Neutrophil (primary cell): ENCODE results near the gene TBCC.
"Not testable (repeated sequence)": the region's sequence is repeated elsewhere in the genome, so short reads cannot be mapped to it uniquely, and the experiment has no call there.

ENCODE experiments used
- H3K27ac ChIP-seq: fragments of 200-600 bp; sonication (generic); 2 replicates; pipeline ENCODE4 v1.5.1; 2016; ENCODE audit warnings: mild to moderate bottlenecking, moderate library complexity
- H3K27me3 ChIP-seq: fragments of 200-600 bp; sonication (generic); 2 replicates; pipeline ENCODE4 v1.6.0; 2016; ENCODE audit warnings: mild to moderate bottlenecking
- H3K36me3 ChIP-seq: fragments of 200-600 bp; sonication (generic); 2 replicates; pipeline ENCODE4 v1.5.1; 2017
- H3K4me1 ChIP-seq, 2 experiments: fragments of 200-600 bp in 1 of 2; sonication (generic) in 1 of 2; 1 replicate in 1 of 2; 2 replicates in 1 of 2; pipeline versions ENCODE4 v1.5.1 to v1.6.1; 2013 to 2016; ENCODE audit warnings: low read depth in 1 of 2, low read length in 1 of 2, mild to moderate bottlenecking in 1 of 2, moderate library complexity in 1 of 2; ENCODE audit not compliant: control insufficient read depth in 1 of 2, insufficient read depth in 1 of 2
- H3K4me3 ChIP-seq, 2 experiments: fragments of 200-600 bp in 1 of 2; sonication (generic) in 1 of 2; 1 replicate in 1 of 2; 2 replicates in 1 of 2; pipeline ENCODE4 v1.5.1; 2013 to 2016; ENCODE audit warnings: low read depth in 1 of 2, low read length in 1 of 2, mild to moderate bottlenecking in 1 of 2, moderate library complexity in 1 of 2
- H3K9me3 ChIP-seq: fragments of 200-600 bp; sonication (generic); 2 replicates; pipeline ENCODE4 v1.5.1; 2016
- TF ChIP-seq, protein P1 (sequence below): fragments of 200-600 bp; sonication (generic); IDR thresholded peaks from 2 replicates; pipeline ENCODE4 v1.5.1; 2016; ENCODE audit warnings: antibody characterized with exemption

Gene TBCC

DNA sequence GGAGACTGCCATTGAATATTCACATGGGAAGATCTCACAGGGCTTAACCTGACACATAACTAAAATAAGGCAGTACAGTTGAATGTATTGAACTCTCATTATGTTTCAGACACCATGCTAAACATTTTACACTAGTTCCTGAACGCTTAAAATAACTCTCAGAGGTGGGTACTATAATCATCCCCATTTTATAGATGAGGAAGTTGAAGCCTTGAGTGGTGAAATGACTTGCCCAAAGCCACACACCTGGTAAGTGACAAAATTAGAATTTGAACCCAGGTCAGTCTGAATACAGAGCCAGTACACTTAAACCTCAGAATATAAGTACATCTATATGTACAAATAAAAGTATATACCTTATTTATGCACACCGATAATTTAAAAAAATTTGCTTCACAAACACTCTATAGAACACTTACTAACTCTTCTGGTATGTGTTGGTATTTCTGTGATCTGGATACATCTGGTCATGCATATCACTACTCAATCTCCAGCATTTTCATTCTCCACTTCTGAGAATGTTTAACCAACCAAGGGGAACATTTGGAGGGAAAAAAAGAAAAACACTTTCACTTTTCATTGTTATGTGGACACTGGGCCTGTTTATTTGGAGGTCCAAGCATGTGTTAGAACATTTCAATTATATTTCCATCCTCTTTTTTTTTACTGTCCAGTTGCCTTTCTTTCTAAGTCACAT is 31.4 kb upstream of the TBCC start:
- no peak overlapping the region for H3K4me3 ChIP-seq
- peak overlapping the region; percentile 96 for H3K27ac ChIP-seq
- no peaks in the 10 kb centered on the region for H3K27me3 ChIP-seq
- no peaks in the 10 kb centered on the region for H3K36me3 ChIP-seq
- TF ChIP-seq, protein P1, sequence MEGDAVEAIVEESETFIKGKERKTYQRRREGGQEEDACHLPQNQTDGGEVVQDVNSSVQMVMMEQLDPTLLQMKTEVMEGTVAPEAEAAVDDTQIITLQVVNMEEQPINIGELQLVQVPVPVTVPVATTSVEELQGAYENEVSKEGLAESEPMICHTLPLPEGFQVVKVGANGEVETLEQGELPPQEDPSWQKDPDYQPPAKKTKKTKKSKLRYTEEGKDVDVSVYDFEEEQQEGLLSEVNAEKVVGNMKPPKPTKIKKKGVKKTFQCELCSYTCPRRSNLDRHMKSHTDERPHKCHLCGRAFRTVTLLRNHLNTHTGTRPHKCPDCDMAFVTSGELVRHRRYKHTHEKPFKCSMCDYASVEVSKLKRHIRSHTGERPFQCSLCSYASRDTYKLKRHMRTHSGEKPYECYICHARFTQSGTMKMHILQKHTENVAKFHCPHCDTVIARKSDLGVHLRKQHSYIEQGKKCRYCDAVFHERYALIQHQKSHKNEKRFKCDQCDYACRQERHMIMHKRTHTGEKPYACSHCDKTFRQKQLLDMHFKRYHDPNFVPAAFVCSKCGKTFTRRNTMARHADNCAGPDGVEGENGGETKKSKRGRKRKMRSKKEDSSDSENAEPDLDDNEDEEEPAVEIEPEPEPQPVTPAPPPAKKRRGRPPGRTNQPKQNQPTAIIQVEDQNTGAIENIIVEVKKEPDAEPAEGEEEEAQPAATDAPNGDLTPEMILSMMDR, result no peak
- H3K4me1 ChIP-seq, result peaks cover 35 to 39% of the 10 kb centered on the region in 2 experiments
- no peaks in the 10 kb centered on the region for H3K9me3 ChIP-seq

DNA sequence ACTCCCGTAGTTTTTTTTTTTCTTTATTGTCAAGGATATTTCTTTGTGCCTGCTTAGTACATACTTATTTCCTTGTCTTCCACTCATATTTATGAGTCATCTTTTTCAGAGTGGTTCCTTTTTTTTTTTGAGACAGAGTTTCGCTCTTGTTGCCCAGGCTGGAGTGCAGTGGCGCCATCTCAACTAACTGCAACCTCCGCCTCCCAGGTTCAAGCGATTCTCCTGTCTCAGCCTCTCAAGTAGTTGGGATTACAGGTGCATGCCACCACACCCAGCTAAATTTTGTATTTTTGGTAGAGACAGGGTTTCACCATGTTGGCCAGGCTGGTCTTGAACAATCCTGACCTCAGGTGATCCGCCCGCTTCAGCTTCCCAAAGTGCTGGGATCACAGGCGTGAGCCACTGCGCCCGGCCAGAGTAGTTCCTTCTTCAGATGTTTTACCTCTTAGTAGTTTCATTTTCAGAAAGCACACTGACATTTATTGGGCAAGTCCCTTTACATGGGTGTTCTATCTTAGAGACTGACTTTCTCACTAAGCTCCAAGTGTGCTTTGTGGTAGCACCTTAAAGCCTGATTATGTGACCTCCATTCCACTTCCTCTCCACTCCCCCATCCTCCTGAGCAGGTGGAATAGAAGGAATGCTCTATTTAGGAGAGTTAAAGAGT is 29.1 kb upstream of the TBCC start:
- not testable (repeated sequence) for H3K9me3 ChIP-seq, H3K27me3 ChIP-seq, H3K36me3 ChIP-seq
- Histone ChIP-seq H3K4me1 (peaks cover 45 to 53% of the 10 kb centered on the region in 2 experiments), H3K4me3 (peak overlapping the region; percentile 56 to 57), H3K27ac (peak overlapping the region; percentile 96)

- Histone ChIP-seq H3K27me3 (no peaks in the 10 kb centered on the region), H3K4me1 (peaks cover 45 to 53% of the 10 kb centered on the region in 2 experiments), H3K36me3 (no peaks in the 10 kb centered on the region), H3K27ac (peak overlapping the region; percentile 96), H3K9me3 (no peaks in the 10 kb centered on the region), H3K4me3 (peak overlapping the region; percentile 56 to 57)
- TF ChIP-seq, protein P1, result no peak
Observed at GRCh38 chr6:42774201-42774600, 28.3 kb upstream of the TBCC start.

GRCh38 chr6:42771741-42772100 is 25.8 kb upstream of the TBCC start:
- H3K27me3 ChIP-seq, result no peaks in the 10 kb centered on the region
- H3K27ac ChIP-seq, result peak overlapping the region; percentile 84
- H3K4me3 ChIP-seq, result peak overlapping the region in 1 of 2 experiments; percentile 48
- no peaks in the 10 kb centered on the region for H3K9me3 ChIP-seq
- H3K4me1 ChIP-seq, result peaks cover 38 to 44% of the 10 kb centered on the region in 2 experiments
- H3K36me3 ChIP-seq, result no peaks in the 10 kb centered on the region
- TF ChIP-seq, protein P1, result no peak

DNA sequence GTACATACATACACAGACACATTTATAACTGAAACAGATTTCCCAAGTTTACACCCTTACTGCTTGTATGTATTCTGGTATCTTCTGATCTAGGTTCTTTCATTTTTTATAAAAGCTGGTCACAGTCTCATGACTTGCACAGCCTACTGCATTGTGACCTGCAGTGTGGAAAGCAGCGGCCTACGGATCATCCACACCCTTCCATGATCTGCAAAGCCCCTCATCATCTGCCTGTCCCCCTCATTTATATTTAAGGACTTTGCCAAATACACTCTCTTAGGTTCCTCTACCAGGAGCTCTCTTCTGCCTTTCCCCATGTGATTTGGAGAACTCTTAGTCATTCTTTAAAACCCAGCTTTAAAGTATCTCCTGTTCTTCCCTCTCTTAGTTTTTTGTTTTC is 23.9 kb upstream of the TBCC start:
- TF ChIP-seq, protein P1, result no peak
- H3K27me3 ChIP-seq, result no peaks in the 10 kb centered on the region
- peaks cover 25 to 26% of the 10 kb centered on the region in 2 experiments for H3K4me1 ChIP-seq
- no peaks in the 10 kb centered on the region for H3K9me3 ChIP-seq
- H3K4me3 ChIP-seq, result no peak overlapping the region
- H3K36me3 ChIP-seq, result no peaks in the 10 kb centered on the region
- no peak overlapping the region for H3K27ac ChIP-seq

GRCh38 chr6:42769051-42769450 is 23.1 kb upstream of the TBCC start:
- H3K36me3 ChIP-seq, result no peaks in the 10 kb centered on the region
- H3K9me3 ChIP-seq, result no peaks in the 10 kb centered on the region
- TF ChIP-seq, protein P1, result no peak
- H3K4me1 ChIP-seq, result peaks cover 18 to 19% of the 10 kb centered on the region in 2 experiments
- no peak overlapping the region for H3K27ac ChIP-seq
- no peak overlapping the region for H3K4me3 ChIP-seq
- H3K27me3 ChIP-seq, result no peaks in the 10 kb centered on the region
